Measurements from ENCODE around the gene GBX1.
A peak's percentile ranks its signal among the peaks of the same experiment; 100 is the strongest.

GBX1 gene

DNA sequence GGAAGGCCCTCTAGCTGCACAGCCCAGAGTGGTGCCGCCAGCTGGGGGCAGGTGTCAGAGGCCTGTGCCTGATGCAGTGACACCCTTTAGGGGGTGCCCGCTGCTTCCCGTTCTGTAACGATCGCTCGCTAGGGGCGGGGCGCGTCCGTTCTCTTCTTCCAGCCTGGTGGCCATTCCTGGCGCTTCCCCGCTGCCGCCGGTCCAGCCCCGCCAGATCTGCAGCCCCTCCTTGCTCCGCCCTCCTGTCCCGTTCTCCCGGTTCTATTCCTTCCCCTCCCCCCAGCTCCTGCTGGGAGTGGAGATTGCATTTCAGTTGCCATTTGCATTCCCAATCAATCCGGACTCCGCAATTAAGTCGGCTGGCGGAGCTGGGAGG is 42.0 kb downstream of the GBX1 start:
- no peak for DNase-seq

DNA sequence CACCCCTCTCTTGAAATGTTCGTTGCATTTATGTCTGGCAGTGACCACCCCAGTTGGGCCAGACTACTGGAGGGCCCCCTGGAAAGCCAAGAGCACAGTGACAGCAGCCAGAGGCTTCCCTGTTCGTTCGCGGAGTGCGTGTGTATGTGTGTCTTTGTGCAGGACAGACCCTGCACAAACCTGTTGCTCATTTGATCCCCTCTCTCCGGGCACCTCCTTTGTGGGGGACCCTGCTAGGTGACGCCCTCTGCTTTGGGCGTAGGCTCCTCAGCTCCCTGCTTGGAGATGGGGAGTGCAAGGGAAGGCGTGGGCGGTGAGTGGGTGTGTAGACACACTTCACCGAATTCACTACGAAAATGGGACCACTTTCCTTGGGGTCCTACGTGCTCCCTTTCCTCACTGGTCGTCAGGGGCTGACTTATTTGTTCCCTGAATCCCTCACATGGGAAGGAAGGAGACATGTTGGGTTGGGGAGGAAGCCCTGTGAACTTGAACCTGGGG is 42.5 kb downstream of the GBX1 start:
- no peak for DNase-seq

DNA sequence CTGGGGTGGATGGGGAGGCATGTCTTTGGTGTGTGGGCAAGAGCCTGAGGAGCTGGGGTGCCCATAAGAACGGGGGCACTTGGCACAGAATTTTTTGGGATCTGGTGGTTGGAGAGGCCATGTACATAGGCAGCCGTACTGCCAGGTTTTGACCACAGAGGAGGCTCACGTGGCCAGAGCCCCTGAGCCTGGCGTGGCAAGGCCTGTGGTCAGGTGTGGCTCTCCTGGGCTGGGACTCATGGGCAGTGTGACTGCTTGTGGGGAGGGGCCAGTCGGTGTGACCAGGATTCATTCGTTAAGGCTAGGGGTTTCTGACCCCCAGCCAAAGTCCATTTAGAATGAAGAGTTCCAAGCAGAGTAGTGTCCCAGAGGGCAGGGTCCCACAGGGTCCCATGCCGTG is 43.0 kb downstream of the GBX1 start:
- no peak for DNase-seq

DNA sequence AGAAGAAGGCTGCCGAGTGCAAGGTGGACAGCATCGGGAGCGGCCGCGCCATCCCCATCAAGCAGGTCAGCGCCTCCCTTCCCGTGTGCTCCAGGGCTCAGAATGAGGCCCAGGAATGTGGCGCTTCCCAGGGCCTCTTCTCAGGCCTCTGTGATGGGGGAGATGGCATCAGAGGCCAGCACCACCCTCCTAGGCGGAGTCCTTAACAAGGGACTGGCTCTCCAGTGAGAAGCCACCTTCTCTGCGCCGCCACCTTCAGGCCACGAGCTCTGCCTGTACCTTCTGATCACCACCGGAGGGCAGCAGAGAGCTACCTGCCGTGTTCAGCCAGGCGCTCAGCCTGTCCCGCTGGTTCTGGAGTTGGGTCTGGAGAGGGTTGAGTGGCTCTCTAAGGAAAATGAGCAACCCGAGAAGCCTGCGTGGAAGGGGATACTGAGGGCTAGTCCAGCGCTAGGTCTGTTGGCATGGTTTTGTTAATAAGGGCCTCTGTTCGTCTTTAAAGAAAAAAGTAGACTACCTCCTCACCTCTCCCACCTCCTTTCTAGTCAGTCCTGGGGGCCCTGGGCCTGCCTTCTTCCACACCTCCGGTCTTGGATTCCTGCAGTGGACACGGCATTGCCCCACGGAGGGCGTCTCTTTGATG is 43.6 kb downstream of the GBX1 start:
- DNase-seq = peak; percentile 69 to 73

DNA sequence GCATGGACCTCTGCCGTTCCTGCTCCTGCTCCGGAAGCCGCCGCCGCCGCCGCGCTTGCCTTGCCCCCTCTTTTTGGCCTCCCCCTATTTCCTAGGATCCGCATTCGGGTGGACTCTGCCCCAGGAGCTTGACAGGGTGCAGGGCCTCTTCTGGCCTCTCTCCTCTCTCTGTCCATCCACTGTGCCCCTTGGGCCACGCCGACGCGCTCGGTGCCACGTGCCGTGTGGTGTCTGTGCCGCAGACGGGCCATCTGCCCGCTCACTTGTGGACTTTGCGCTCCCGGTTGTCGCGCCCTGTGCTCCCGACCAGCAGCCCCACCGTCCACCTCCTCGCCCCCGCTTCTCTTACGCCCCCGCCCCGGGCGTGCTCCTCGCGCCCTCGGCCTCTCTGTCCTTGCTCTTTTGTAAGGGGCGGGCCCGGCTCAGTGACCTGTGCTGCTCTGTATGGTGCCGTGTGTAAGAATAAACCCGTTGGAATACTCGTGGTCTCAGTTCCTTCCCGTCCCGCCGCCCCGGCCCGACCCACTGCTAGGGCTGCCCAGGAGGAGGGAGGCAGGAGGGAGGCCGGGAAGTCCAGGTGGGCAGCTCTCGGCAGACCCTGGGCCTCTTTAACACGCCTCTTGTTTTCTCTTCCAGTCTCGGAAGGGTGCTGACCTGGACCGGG is 44.2 kb downstream of the GBX1 start:
- DNase-seq = no peak

DNA sequence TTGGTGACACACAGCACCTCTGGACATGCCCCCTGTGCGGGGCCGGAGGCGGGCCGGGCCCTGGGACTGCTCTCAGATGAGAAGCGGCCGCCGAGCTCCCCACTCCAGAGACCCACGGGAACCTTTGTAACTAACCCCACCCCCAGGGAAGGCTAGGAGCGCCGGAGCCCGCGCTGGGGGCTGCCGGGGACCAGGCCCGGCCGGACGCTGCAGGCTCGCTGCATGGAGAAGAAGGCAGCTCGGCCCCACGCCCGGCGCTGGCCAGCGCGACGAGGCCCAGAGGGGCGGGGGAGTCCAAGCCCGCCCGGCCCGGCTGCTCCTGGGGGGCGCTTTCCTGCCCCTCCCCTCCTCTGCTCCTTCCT is 44.7 kb downstream of the GBX1 start:
- no peak for DNase-seq

DNA sequence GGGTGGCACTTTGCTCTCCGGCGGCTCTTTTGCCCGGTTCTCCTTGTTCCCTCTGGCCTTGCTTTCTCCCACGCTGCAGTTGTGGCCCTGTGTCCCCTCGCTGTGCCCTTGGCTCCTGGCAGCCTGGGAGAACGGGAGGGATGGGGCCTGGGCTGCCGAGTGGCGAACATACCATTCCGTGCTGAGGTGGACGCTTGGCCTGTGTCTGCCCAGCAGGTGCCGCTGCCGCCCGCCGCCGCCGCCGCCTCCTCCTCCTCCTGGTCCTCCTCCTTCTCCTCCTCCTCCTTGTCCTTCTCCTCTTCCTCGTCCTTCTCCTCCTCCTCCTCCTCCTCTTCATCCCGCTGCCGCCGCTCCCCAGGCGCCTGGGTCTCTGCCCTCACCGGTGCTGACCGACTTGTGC is 45.2 kb downstream of the GBX1 start:
- DNase-seq = no peak

DNA sequence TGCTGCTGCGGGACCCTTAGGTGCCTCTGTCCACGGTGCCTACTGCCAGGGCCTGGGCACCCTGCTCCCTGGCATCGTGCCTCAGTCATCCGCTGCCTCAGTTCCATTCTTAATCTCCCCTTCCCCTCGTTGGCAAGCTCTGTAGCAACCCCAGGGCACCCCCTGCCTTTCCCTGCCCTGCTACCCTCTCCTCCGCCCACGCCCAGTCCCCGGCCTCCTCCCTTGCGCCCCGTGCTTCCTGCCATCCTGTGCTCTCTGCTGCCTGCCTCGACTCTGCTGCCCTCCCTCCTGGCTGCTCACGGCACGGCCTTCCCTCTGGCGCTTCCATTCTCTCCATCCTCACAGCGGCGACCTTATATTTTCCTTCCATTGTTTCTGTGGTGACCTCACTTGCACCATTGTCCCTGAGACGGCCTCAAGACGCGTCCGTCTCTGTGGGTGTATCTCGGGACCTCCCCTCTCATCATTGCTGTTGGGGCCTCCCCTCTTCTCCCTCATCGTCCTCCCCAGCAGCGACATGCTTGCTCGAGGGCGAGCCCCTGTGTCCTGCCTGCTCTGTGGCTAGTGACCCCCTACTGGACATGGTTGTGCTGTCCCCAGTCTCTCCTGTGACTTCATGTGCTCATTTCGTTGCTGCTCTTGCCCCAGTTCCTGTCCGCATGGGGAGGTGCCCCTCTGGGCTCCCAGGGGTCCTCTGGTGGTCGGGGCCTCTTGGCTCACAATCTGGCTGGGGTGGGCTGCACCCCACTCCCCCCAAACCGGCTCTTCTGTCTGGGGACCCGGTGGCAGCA is 45.9 kb downstream of the GBX1 start:
- no peak for DNase-seq

DNA sequence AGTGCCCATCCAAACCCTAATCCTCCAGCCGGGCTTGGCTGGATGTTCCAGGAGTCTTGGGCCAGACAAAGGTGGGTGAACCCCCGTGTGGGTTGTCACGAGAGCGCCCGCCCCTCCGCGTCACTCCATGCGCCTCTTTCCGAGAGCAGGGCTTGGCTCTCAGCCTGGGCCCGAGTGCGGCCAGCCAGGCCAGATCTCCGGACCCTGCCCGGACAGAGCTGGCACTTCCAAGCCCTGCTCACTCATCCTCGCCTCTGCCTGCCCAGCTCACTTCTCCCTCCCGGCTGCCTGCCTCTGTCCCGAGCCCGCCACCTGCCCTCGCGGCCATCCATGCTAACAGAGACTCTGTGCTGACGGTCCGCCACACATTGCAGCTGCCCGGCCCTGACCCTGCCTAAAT is 46.6 kb downstream of the GBX1 start:
- no peak for DNase-seq

DNA sequence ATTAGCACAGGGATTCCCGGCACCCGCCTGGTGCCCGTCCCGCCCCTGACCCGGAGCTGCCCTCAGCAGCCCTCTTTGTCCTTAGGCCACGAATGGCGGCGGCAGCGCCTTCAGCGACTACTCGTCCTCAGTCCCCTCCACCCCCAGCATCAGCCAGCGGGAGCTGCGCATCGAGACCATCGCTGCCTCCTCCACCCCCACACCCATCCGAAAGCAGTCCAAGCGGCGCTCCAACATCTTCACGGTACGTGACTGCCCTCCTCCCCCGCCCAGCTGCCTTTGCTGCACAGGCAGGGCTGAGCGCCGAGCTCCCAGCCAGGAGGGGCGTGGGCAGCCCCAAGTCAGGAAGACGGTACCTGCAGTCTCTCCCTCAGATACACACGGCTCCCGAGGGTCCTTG is 47.6 kb downstream of the GBX1 start:
- DNase-seq = no peak

DNA sequence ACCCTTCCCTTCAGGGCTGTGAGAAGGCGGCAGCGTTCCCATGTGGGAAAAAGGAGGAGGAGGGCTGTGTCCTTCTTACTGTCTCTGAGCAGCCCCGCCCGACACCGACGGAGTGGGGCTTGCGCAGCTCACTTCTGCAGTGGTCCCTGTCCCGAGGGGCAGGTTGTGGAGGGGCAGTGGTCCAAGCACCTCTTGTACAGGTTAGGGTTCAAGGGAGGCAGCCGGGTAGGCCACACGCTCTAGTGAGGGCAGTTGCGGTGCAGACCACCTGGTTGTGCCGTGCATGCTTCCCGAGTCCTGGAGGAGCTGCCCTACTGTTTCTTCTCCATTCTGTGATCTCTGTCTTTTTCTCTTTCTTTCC is 48.5 kb downstream of the GBX1 start:
- DNase-seq = no peak

DNA sequence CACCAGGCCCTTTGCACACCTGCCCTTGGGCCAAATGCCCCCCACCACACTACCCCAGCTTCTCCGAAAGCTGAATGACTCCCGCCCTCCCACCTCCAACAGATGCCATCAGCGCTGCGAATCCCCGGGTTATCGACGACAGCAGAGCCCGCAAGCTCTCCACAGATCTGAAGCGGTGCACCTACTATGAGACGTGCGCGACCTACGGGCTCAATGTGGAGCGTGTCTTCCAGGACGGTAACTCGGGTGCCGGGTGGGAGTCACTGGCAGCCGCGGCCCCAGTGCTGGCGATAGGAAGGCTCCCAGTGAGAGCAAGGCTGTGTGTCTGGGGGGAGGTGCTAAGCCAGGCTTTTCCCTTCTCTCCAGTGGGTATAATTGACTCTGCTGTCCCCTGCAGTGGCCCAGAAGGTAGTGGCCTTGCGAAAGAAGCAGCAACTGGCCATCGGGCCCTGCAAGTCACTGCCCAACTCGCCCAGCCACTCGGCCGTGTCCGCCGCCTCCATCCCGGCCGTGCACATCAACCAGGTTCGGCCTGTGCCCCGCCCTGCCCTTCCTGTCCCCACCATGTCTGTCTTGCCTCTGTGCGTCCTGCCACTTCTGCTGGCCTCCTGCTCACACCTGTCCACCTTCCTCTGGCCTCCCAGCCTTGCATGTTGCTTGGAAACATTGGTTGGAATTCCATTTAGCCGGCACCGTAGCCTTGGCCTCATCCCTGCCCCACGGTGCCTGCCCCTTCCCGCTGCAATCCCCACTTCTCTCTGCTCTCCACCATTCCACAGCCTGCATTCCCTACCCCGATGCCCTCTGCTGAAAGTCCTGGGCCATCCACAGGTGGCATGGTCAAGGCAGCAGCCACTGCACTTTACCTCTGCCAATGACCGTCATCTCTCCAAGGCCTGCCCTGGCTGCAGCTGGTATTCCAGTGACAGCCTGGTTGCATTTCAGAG is 49.1 kb downstream of the GBX1 start:
- DNase-seq = no peak

DNA sequence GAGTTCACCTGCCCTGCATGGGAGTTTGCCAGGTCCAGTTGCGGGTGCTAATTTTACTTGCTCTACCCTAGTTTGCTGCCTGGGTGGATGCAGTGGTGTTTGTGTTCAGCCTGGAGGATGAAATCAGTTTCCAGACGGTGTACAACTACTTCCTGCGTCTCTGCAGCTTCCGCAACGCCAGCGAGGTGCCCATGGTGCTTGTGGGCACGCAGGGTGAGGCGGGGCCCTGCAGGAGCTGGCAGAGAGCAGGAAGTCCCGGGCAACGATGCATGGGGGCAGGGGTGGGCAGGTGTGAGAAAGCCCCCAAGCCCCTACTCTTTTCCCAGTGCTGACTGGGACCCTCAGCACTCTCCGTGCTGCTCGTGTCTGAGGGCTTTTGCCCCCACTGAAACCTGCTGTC is 49.9 kb downstream of the GBX1 start:
- no peak for DNase-seq

DNA sequence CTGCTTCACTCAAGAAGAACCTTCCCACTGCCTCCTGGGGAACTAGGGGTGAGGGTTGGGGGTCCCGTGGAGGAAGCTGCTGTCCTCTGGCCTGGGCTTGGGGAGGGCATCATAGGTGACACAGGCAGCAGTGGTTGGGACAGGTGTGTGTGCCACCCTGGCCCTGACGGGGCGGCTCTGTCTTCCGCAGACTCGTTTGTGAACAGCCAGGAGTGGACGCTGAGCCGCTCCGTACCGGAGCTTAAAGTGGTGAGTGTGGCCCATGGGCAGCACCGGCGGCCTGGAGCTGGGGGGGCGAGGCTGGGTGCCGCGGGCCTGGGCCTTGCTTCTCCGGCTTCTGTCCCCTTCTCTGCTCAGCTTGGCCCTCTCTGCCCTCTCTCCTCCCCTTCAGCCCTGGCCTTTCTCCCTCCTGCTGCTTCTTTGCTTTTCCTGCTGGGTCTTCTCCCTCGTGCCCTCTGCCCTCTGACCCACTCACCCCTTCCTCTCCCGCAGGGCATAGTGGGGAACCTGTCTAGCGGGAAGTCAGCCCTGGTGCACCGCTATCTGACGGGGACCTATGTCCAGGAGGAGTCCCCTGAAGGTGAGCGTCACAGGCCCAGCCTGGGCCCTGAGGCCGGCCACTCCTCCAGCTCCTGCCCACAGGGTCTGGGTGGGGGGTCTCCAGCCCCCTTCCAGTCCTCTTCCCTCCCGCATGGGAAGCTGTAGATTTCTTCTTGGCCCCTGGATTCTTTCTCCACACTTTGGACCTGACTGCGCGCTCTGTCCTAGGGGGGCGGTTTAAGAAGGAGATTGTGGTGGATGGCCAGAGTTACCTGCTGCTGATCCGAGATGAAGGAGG is 50.7 kb downstream of the GBX1 start:
- no peak for DNase-seq

DNA sequence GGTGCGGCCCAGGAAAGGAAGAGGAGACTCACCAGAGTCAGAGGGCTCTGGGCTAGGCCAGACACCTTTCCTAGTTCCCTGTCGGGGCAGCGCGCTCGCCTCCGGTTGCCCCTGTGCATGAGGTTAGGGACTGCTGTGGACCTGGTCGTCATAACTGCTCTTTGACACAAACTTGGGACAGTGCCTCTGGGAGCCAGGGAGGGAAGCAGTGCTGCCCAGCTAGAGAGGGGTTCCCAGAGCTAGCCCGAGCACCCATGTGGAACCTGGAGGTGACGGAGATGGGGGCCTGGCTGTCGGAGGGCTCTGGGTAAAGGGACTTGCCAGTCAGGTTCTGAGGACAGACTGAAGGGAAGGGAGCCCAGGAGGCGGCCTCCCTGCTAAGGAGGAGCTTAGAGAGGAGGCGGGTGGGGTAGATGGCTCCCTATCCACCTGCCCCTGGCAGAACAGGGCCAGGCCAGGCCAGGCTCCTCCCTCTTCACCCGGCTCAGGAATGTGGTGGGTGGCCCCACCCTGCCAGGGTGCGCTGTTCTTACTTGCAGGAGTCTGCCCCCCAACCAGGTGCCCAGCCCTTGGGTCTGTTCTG is 51.6 kb downstream of the GBX1 start:
- no peak for DNase-seq

DNA sequence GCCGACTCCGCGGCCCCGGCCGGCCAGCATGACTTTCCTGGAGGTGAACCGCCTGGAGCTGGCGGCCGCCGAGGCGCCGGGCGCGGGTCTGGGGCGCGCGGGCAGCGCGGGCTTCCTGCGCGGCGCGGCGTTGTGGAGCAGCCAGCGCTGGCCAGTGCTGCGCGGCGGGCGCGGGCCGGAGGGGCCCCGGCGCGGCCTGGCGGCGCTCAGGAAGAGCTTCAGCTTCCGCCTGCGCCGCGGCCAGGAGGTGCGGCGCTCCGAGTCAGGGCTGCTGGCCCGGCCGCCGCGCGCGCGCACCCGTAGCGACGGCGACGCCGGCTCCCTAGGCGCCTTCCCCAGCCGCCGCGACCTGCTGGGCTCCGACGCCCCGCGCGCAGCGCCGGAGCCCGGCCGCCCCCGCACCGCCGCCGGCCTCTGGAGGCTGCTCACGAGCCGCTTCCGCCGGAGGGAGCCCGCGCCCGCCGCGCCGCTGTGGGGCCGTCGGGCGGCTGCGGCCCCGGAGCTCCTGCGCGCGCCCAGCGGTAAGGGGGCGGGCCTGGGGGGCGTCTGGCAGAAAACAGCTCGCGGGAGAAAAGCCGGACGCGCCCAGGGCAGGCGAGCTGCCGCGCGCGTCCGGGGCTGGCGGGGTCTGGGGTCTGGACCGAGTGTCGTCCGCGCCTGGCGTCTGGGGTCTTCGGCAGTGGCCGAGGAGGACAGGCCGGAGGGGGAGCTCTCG is 52.2 kb downstream of the GBX1 start:
- peak; percentile 3 to 55 for DNase-seq

DNA sequence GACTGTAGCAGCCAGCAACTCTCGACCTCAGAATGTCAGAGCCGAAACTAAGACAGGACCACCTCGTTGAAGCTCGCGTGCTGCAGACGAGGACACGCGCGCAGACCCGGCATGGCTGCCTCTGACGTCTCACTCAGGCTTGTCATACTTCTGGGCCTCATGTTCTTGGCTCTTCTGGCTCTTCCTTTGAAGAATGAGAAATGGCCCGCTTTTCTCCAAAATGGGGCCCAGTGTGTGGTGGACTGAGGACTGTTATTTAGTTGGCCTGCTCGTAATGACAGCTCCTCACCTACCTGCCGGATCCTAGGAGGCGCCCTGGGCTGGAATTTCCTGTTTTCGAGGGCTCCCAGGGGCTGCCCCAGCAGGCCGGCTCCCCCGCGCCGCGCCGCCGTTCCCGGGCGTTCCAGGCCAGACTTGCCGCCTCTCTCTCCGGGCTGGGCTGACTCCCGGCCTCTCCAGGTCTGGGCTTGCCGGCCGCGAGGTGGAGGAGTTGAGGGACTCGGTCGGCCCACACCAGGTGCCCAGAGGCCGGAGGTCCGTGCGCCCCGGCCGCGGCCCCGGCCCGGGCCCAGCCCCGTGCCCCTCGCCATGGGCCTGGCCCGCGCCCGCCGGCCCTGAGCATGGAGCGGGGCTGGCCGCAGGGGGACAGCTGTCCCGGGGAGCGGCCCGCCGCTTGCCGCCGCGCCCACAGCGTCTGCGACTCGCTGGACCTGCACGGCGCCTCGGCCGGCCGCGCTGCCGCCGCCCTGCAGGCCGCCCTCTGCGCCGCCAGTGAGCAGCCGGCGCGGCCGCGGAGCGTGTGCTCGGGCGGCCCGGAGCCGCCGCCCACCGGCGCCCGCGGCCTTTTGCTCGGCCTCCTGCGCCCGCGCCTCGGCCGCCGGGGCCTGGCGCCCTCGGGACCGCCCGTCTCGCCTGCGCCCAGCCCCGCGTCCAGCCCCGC is 53.1 kb downstream of the GBX1 start:
- peak in 1 of 2 donors; percentile 15 for DNase-seq

DNA sequence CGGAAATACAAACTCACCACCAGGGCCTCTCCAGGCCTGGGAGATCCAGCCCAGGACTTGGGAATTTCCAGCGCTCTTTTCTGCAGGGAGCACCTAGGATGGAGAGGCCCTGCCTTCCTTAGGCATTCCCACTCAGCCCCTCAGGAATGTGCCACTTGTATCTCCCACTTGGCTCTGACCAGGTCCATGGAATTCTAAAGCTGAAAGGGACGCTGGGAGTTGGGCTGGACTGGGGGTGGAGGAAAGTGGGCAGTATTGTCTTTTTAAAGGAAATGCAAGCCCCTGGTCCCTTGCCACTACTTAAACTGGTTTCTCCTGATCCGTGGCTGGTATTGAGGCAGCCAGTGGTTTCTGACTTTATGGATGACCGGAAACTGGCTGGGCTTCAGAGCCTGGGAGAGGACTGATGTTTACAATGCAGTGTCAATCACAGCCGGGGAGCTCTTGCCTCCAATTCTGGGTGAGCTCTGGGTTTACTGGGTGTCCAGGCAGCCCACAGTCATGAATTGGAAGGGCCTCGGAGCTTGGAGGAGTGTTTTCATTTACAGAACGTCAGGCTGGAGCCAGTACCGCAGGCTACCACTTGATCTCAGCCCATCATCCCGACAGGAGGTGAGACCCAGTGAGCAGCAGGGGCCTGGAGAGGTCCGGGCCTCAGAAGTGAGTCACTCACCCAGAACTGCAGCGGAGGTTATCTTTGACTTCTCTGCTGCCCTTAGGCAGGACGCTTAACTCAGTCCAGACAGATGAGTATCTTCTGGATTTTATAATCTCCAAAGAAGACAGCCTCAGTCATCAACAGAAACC is 53.9 kb downstream of the GBX1 start:
- DNase-seq = no peak
